NOMO-1 treated with dmso at 0.1 percent for 144 hours (cell line): Measurements from ENCODE around the gene KRTAP5-10.
"Not testable (repeated sequence)": the region's sequence is repeated elsewhere in the genome, so short reads cannot be mapped to it uniquely, and the experiment has no call there.

Experiments
- DNase-seq: peaks from one replicate; lab custom pipeline; 2025; ENCODE audit not compliant: unreplicated experiment; lab: John Stamatoyannopoulos, UW

KRTAP5-10 gene

GRCh38 chr11:71571101-71571850 is 5.9 kb downstream of the KRTAP5-10 start:
- DNase-seq = not testable (repeated sequence)

- no peak for DNase-seq
These were observed 7.4 kb downstream of the KRTAP5-10 start for GRCh38 chr11:71572811-71573210.

- no peak for DNase-seq
These were observed 9.1 kb downstream of the KRTAP5-10 start for GRCh38 chr11:71574418-71574817.

- no peak for DNase-seq
These were observed 10.5 kb downstream of the KRTAP5-10 start for GRCh38 chr11:71575723-71576424.

GRCh38 chr11:71576688-71577465 is 11.5 kb downstream of the KRTAP5-10 start:
- not testable (repeated sequence) for DNase-seq

- no peak for DNase-seq
These were observed 12.2 kb downstream of the KRTAP5-10 start for GRCh38 chr11:71577469-71578004.

- not testable (repeated sequence) for DNase-seq
These were observed 14.2 kb downstream of the KRTAP5-10 start for GRCh38 chr11:71579513-71579912.

- DNase-seq = no peak
These were observed 15.0 kb downstream of the KRTAP5-10 start for GRCh38 chr11:71580057-71581003.

GRCh38 chr11:71581826-71582225 is 16.5 kb downstream of the KRTAP5-10 start:
- DNase-seq = no peak

- no peak for DNase-seq
These were observed 17.0 kb downstream of the KRTAP5-10 start, which contains the start of gene KRTAP5-11 for GRCh38 chr11:71582309-71582895. Gene KRTAP5-11, minus strand, starts transcription at chr11:71582875. Its CDS starts 38 bp downstream, at chr11:71582837.

GRCh38 chr11:71582969-71583368 is 17.6 kb downstream of the KRTAP5-10 start:
- DNase-seq = not testable (repeated sequence)

GRCh38 chr11:71585673-71586072 is 20.3 kb downstream of the KRTAP5-10 start:
- not testable (repeated sequence) for DNase-seq

GRCh38 chr11:71588314-71588713 is 23.0 kb downstream of the KRTAP5-10 start:
- DNase-seq = not testable (repeated sequence)

- DNase-seq = not testable (repeated sequence)
These were observed 23.6 kb downstream of the KRTAP5-10 start for GRCh38 chr11:71588822-71589545.

GRCh38 chr11:71589546-71589920 is 24.2 kb downstream of the KRTAP5-10 start:
- not testable (repeated sequence) for DNase-seq

GRCh38 chr11:71603221-71603620 is 37.9 kb downstream of the KRTAP5-10 start:
- DNase-seq = not testable (repeated sequence)

GRCh38 chr11:71604798-71605488 is 39.6 kb downstream of the KRTAP5-10 start:
- not testable (repeated sequence) for DNase-seq

GRCh38 chr11:71606853-71607519 is 41.6 kb downstream of the KRTAP5-10 start:
- not testable (repeated sequence) for DNase-seq
